ENCODE results near the gene CATSPERE. TPM values are rescaled to one million over a fixed set of nuclear protein-coding genes. Genes with fewer than 3 reads are reported as not detected.
"Not testable (repeated sequence)": the region's sequence is repeated elsewhere in the genome, so short reads cannot be mapped to it uniquely, and the experiment has no call there.

Gene CATSPERE
- total RNA-seq, 1 experiment from 2014 or later = 0.06 TPM

- Histone ChIP-seq H3K4me1 (no peaks in the 10 kb centered on the region), H3K9me3 (replicated peaks) (no peaks in the 10 kb centered on the region), H3K27me3 (no peaks in the 10 kb centered on the region), H3K4me3 (no peak overlapping the region), H3K36me3 (no peaks in the 10 kb centered on the region), H3K27ac (no peak overlapping the region)
- DNase-seq = no peak
Measured at GRCh38 chr1:244456586-244456985, 4.5 kb upstream of the CATSPERE start.

DNA sequence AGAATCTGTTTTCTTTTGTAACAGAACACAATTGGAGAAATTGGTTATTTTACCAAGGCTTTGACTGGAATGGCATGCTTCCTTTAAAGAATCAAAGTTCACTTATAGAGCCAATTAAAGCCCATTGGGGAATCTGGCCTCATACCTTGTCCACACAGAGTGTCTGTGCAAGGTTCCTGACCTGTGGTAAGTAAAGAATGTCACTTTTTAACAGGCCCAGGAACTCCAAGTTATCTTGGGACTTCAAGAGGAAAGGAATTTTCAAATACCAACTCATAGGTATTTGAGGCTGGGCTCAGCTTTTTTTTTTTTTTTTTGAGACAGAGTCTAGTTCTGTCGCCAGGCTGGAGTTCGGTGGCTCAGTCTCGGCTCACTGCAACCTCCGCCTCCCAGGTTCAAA is 2.3 kb upstream of the CATSPERE start:
- H3K36me3 ChIP-seq = no peaks in the 10 kb centered on the region
- H3K9me3 ChIP-seq (replicated peaks) = no peaks in the 10 kb centered on the region
- H3K4me1 ChIP-seq = no peaks in the 10 kb centered on the region
- H3K27me3 ChIP-seq = no peaks in the 10 kb centered on the region
- H3K4me3 ChIP-seq = no peak overlapping the region
- H3K27ac ChIP-seq = no peak overlapping the region
- DNase-seq = no peak

DNA sequence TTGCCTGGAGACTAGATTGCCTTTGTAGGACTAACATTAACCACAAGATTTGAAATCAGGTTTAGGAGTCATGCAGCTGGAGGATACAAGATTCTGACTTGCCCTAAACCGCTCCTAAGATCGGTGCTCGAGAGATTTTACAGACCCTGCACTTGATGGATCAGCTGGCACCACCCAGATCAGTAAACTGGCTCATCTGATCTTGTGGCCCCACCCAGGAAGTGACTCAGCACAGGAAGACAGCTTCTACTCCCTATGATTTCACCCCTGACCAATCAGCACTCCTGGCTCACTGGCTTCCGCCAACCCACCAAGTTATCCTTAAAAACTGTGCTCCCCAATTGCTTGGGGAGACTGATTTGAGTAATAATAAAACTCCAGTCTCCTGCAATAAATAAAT is 876 bp upstream of the CATSPERE start:
- no peak for DNase-seq
- no peaks in the 10 kb centered on the region for H3K36me3 ChIP-seq
- no peaks in the 10 kb centered on the region for H3K4me1 ChIP-seq
- H3K27ac ChIP-seq = no peak overlapping the region
- H3K9me3 ChIP-seq (replicated peaks) = no peaks in the 10 kb centered on the region
- H3K4me3 ChIP-seq = no peak overlapping the region
- H3K27me3 ChIP-seq = no peaks in the 10 kb centered on the region

GRCh38 chr1:244466724-244467123 is 5.7 kb downstream of the CATSPERE start:
- Histone ChIP-seq H3K4me3 (no peak overlapping the region), H3K9me3 (replicated peaks) (no peaks in the 10 kb centered on the region), H3K36me3 (no peaks in the 10 kb centered on the region), H3K27me3 (no peaks in the 10 kb centered on the region), H3K4me1 (no peaks in the 10 kb centered on the region), H3K27ac (no peak overlapping the region)
- no peak for DNase-seq

DNA sequence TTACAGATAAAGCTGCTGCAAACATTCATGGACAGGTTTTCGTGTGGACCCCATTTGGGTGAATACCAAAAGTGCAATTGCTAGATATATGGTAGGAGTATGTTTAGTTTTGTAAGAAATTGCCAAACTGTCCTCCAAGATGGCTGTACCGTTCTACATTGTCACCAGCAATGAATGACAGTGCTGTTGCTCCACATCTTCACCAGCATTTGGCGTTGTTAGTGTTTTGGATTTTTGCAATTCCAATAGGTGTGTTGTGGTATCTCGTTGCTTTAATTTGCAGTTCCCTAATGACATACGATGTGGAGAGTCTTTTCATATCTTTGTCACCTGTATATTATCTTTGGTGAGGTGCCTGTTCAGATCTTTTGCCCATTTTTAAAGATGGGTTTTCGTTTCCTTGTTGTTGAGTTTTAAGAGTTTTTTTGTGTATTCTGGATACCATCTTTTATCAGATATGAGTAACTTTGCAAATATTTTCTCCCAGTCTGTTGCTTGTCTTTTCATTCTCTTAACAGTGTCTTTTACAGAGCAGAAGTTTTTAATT is 12.1 kb downstream of the CATSPERE start:
- Histone ChIP-seq H3K36me3 (no peaks in the 10 kb centered on the region), H3K4me3 (no peak overlapping the region), H3K9me3 (replicated peaks) (no peaks in the 10 kb centered on the region), H3K27me3 (no peaks in the 10 kb centered on the region), H3K4me1 (no peaks in the 10 kb centered on the region), H3K27ac (no peak overlapping the region)
- no peak for DNase-seq

DNA sequence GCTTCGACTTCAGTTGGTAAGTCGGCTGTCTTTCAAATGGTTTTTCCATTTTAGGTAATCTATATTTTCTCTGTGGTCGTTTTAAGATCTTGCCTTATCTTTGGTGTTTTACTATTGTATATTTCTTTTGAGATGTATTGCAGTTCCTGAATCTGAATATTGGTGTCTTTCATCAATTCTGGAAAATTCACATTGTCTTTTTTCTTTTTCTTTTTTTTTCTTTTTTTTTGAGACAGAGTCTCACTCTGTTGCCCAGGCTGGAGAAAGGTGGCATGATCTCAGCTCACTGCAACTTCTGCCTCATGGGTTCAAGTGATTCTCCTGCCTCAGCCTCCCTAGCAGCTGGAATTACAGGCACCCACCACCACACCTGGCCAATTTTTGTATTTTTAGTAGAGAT is 23.9 kb downstream of the CATSPERE start:
- not testable (repeated sequence) for H3K27me3 ChIP-seq; H3K4me1 ChIP-seq; H3K27ac ChIP-seq; H3K9me3 ChIP-seq (replicated peaks); DNase-seq; H3K4me3 ChIP-seq; H3K36me3 ChIP-seq

DNA sequence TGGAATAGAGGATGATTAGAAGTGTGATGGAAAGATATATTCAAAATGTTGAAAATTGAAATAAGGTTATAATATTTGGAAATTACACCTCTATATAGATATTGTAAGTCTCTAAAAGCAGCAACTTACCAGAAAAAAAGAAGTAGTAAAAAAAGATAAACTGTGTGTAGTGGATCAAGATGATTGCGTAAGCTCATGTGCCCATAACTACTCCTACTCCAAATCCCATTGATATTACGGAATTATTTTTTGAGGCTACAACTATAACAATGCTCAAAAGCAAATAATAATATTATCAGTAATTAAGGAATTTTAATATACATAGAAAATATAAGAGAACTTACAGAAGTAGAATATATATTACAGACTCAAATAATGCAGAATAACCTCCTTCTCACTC is 33.6 kb downstream of the CATSPERE start:
- no peak overlapping the region for H3K4me3 ChIP-seq
- no peaks in the 10 kb centered on the region for H3K27me3 ChIP-seq
- no peaks in the 10 kb centered on the region for H3K4me1 ChIP-seq
- H3K27ac ChIP-seq = no peak overlapping the region
- DNase-seq = no peak
- H3K36me3 ChIP-seq = no peaks in the 10 kb centered on the region
- no peaks in the 10 kb centered on the region for H3K9me3 ChIP-seq (replicated peaks)

GRCh38 chr1:244496186-244496585 is 35.1 kb downstream of the CATSPERE start:
- Histone ChIP-seq H3K27ac (no peak overlapping the region), H3K4me1 (no peaks in the 10 kb centered on the region), H3K36me3 (no peaks in the 10 kb centered on the region), H3K27me3 (no peaks in the 10 kb centered on the region), H3K9me3 (replicated peaks) (0 out of 2 replicates have a peak, but pooled peaks cover 3% of the 10 kb centered on the region), H3K4me3 (no peak overlapping the region)
- DNase-seq = no peak

DNA sequence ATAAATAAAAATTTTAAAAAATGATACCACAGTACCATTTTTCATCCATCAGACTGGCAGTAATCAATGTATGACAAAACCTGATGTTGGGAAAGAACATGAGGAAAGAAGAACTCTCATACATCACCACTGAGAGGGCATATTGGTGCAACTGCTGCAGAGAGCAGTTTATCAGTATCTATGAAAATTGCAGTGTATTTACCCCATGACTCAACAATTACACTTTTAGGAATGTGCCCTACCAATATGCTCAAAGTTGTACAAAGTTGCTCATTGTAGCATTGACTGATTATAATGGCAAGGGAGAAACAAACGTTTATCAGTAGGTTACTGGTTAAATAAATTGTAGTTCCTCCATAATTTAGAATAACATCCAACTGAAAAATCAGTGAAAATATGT is 36.7 kb downstream of the CATSPERE start:
- no peaks in the 10 kb centered on the region for H3K4me1 ChIP-seq
- H3K9me3 ChIP-seq (replicated peaks) = 0 out of 2 replicates have a peak, but pooled peaks cover 3% of the 10 kb centered on the region
- no peaks in the 10 kb centered on the region for H3K27me3 ChIP-seq
- H3K4me3 ChIP-seq = no peak overlapping the region
- DNase-seq = no peak
- no peaks in the 10 kb centered on the region for H3K36me3 ChIP-seq
- no peak overlapping the region for H3K27ac ChIP-seq

DNA sequence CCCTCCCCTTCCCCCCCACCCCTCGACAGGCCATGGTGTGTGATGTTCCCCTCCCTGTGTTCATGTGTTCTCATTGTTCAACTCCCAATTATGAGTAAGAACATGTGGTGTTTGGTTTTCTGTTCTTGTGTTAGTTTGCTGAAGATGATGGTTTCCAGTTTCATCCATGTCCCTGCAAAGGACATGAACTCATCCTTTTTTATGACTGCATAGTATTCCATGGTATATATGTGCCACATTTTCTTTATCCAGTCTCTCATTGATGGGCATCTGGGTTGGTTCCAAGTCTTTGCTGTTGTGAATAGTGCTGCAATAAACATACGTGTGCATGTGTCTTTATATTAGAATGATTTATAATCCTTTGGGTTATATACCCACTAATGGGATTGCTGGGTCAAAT is 38.4 kb downstream of the CATSPERE start:
- not testable (repeated sequence) for H3K36me3 ChIP-seq; H3K9me3 ChIP-seq (replicated peaks); H3K27me3 ChIP-seq; H3K4me1 ChIP-seq; H3K27ac ChIP-seq; DNase-seq; H3K4me3 ChIP-seq

GRCh38 chr1:244500515-244500914 is 39.4 kb downstream of the CATSPERE start:
- H3K27me3 ChIP-seq; H3K27ac ChIP-seq; DNase-seq; H3K4me1 ChIP-seq; H3K36me3 ChIP-seq; H3K4me3 ChIP-seq; H3K9me3 ChIP-seq (replicated peaks): not testable (repeated sequence)

- Histone ChIP-seq H3K4me3 (no peak overlapping the region), H3K4me1 (no peaks in the 10 kb centered on the region), H3K27ac (no peak overlapping the region), H3K27me3 (no peaks in the 10 kb centered on the region), H3K9me3 (replicated peaks) (0 out of 2 replicates have a peak, but pooled peaks cover 3% of the 10 kb centered on the region), H3K36me3 (no peaks in the 10 kb centered on the region)
- DNase-seq = no peak
Measured at GRCh38 chr1:244502630-244503029, 41.6 kb downstream of the CATSPERE start.

DNA sequence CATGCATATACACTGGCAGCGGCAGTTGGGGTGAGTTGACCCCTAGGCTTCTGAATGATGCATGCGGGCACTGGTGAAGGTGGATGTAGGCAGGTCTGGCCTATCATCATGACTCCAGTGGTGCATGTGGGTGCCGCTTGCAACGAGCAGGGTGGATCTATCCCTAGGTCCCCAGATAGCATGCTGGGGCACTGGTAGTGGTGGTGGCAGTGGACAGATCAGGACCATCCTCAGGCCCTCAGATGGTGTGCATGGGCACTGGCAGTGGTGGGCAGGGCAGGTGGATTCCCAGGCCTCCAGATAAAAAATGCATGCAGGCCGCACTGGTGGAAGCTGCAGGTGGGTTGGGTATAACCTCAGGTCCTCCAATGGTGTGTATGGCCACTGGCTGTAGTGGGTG is 52.4 kb downstream of the CATSPERE start:
- H3K4me3 ChIP-seq = no peak overlapping the region
- no peaks in the 10 kb centered on the region for H3K9me3 ChIP-seq (replicated peaks)
- no peaks in the 10 kb centered on the region for H3K36me3 ChIP-seq
- no peak overlapping the region for H3K27ac ChIP-seq
- H3K4me1 ChIP-seq = no peaks in the 10 kb centered on the region
- no peak for DNase-seq
- no peaks in the 10 kb centered on the region for H3K27me3 ChIP-seq

DNA sequence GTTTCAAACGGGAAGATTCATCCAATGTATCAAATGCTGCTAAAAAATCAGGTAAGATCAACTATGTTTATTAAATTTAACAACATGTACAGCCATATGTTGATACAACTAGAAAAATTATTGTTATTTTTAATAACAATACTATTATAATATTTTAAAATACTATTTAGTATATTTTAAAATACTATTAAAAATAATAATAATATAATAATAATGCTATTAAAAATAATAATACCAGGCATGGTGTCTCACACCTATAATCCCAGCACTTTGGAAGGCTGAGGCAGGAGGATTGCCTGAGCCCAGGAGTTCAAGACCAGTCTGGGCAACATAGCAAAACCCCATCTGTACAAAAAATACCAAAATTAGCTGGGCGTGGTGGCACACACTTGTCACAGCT is 54.6 kb downstream of the CATSPERE start:
- H3K36me3 ChIP-seq = no peaks in the 10 kb centered on the region
- H3K9me3 ChIP-seq (replicated peaks) = no peaks in the 10 kb centered on the region; the same call in 1 of the 2 replicates
- no peaks in the 10 kb centered on the region for H3K4me1 ChIP-seq
- H3K27me3 ChIP-seq = no peaks in the 10 kb centered on the region
- no peak overlapping the region for H3K27ac ChIP-seq
- H3K4me3 ChIP-seq = no peak overlapping the region
- no peak for DNase-seq

DNA sequence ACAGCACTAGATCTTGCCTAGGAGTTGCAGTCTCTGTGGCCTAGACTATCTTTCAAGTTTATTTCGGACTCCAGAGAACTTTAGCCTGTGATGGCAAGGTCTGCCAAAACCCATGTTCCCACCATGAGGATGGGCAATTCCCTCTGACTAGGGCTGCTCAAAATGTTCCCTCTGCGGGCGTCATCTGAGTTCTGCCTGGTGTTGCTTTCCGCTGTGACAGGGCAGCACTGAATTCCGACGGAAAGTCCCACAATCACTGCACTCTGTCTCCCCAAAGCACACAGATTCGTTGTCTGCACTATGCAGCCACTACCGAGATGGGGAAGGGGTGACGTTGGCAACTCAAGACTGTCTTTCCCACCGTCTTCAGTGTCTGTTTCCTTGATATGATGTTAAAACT is 75.2 kb downstream of the CATSPERE start:
- Histone ChIP-seq H3K27me3 (no peaks in the 10 kb centered on the region), H3K4me1 (no peaks in the 10 kb centered on the region), H3K4me3 (no peak overlapping the region), H3K36me3 (no peaks in the 10 kb centered on the region), H3K9me3 (replicated peaks) (no peaks in the 10 kb centered on the region), H3K27ac (no peak overlapping the region)
- DNase-seq = no peak

- DNase-seq = no peak
Measured at GRCh38 chr1:244545511-244545910, 84.4 kb downstream of the CATSPERE start.

More at GRCh38 chr1:244545511-244545910, 84.4 kb downstream of the CATSPERE start:
- no peak overlapping the region for H3K27ac ChIP-seq
- no peaks in the 10 kb centered on the region for H3K4me1 ChIP-seq
- no peaks in the 10 kb centered on the region for H3K27me3 ChIP-seq
- H3K9me3 ChIP-seq (replicated peaks) = no peaks in the 10 kb centered on the region; the same call in 1 of the 2 replicates
- no peak overlapping the region for H3K4me3 ChIP-seq
- H3K36me3 ChIP-seq = no peaks in the 10 kb centered on the region
